ENCODE measurements around the gene MC3R.

DNA sequence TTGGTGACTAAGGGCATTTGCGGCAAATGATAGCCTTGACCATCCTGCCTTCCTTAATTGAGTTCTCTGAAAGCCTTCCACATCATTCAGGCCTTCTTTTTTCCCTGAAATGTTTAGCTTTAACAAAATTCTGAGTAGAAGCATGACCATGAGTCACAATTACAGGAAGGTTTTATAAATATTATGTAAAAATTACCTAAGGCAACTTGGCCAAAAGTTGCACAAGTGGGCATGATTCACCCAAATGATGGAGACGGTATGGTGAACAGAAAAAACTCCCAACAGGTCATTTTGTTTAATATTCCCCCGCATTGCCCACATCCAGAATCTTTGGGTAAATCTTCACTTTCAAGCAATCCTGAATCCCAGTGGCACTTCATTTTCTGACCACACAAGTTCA, 37.0 kb downstream of the MC3R start:
- no peak for TF ChIP-seq CTCF (IDR thresholded peaks at IDR 0.05 in 2 of 3, conservative IDR thresholded peaks at IDR 0.05 in 1 of 3; ENCODE audit: borderline replicate concordance in 1 of 3, insufficient read depth in 1 of 3, low read depth in 2 of 3, low read length in 2 of 3)
- TF ChIP-seq POLR2A (IDR thresholded peaks at IDR 0.05; ENCODE audit: borderline replicate concordance, extremely low read depth, insufficient read depth, insufficient read length): no peak
- no peak for TF ChIP-seq POLR2AphosphoS5 (IDR thresholded peaks at IDR 0.05; ENCODE audit: low read depth, low read length)
- TF ChIP-seq RAD21 (IDR thresholded peaks at IDR 0.05; ENCODE audit: low read depth): no peak
- TF ChIP-seq, protein P1, sequence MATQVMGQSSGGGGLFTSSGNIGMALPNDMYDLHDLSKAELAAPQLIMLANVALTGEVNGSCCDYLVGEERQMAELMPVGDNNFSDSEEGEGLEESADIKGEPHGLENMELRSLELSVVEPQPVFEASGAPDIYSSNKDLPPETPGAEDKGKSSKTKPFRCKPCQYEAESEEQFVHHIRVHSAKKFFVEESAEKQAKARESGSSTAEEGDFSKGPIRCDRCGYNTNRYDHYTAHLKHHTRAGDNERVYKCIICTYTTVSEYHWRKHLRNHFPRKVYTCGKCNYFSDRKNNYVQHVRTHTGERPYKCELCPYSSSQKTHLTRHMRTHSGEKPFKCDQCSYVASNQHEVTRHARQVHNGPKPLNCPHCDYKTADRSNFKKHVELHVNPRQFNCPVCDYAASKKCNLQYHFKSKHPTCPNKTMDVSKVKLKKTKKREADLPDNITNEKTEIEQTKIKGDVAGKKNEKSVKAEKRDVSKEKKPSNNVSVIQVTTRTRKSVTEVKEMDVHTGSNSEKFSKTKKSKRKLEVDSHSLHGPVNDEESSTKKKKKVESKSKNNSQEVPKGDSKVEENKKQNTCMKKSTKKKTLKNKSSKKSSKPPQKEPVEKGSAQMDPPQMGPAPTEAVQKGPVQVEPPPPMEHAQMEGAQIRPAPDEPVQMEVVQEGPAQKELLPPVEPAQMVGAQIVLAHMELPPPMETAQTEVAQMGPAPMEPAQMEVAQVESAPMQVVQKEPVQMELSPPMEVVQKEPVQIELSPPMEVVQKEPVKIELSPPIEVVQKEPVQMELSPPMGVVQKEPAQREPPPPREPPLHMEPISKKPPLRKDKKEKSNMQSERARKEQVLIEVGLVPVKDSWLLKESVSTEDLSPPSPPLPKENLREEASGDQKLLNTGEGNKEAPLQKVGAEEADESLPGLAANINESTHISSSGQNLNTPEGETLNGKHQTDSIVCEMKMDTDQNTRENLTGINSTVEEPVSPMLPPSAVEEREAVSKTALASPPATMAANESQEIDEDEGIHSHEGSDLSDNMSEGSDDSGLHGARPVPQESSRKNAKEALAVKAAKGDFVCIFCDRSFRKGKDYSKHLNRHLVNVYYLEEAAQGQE (IDR thresholded peaks at IDR 0.05; ENCODE audit: low read depth): no peak
- TF ChIP-seq CEBPB (IDR thresholded peaks at IDR 0.05; ENCODE audit: low read depth): no peak
- no peak for TF ChIP-seq ATF3 (IDR thresholded peaks at IDR 0.05)
- TF ChIP-seq SIN3A (IDR thresholded peaks at IDR 0.05; ENCODE audit: low read depth): no peak
- TF ChIP-seq ZNF274 (IDR thresholded peaks at IDR 0.05; ENCODE audit: low read depth, low read length): no peak
- TF ChIP-seq FOSL1 (IDR thresholded peaks at IDR 0.05; ENCODE audit: low read depth): no peak
- no peak for TF ChIP-seq ZBTB33 (IDR thresholded peaks at IDR 0.05; ENCODE audit: extremely low read depth, insufficient replicate concordance, low read length)
